GM12874 (cell line): ENCODE measurements around the gene NDUFC2.

Experiments used
- TF ChIP-seq, protein P1 (sequence below): IDR thresholded peaks from 2 replicates; pipeline ENCODE4 v1.5.1; 2011; ENCODE audit warnings: low read depth, mild to moderate bottlenecking, control low read depth, low read length, moderate library complexity; ENCODE audit not compliant: insufficient read depth

NDUFC2 gene

DNA sequence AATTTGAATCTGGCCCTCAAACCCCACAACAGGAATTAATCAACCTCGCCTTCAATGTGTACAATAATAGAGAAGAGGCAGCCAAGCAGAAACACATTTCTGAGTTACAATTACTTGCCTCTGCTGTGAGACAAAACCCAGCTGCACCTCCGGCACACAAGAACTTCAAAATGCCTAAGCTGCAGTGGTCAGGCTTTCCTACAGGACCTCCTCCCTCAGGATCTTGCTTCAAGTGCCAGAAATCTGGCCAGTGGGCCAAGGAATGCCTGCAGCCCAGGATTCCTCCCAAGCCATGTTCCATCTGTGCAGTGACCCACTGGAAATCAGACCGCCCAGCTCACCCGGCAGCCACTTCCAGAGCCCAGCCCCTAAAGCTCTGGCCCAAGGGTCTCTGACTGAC is 3.4 kb upstream of the NDUFC2 start:
- TF ChIP-seq, protein P1, sequence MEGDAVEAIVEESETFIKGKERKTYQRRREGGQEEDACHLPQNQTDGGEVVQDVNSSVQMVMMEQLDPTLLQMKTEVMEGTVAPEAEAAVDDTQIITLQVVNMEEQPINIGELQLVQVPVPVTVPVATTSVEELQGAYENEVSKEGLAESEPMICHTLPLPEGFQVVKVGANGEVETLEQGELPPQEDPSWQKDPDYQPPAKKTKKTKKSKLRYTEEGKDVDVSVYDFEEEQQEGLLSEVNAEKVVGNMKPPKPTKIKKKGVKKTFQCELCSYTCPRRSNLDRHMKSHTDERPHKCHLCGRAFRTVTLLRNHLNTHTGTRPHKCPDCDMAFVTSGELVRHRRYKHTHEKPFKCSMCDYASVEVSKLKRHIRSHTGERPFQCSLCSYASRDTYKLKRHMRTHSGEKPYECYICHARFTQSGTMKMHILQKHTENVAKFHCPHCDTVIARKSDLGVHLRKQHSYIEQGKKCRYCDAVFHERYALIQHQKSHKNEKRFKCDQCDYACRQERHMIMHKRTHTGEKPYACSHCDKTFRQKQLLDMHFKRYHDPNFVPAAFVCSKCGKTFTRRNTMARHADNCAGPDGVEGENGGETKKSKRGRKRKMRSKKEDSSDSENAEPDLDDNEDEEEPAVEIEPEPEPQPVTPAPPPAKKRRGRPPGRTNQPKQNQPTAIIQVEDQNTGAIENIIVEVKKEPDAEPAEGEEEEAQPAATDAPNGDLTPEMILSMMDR: no peak

DNA sequence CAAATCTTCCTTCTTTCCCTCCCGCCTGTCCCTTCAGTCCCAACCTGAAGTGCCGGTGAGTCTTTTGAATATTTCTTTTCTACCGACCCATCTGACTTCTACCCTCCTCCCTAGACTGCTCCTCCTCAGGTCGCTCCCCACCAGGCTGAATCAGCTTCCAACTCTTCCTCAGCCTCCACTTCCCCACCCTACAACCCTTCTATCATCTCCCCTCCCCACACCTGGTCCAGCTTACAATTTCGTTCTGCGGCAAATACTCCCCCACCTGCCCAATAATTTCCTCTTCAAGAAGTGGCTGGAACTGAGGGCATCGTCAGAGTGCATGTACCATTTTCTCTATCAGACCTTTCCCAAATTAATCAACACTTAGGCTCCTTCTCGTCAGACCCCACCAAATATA is 2.5 kb upstream of the NDUFC2 start:
- TF ChIP-seq, protein P1: no peak

DNA sequence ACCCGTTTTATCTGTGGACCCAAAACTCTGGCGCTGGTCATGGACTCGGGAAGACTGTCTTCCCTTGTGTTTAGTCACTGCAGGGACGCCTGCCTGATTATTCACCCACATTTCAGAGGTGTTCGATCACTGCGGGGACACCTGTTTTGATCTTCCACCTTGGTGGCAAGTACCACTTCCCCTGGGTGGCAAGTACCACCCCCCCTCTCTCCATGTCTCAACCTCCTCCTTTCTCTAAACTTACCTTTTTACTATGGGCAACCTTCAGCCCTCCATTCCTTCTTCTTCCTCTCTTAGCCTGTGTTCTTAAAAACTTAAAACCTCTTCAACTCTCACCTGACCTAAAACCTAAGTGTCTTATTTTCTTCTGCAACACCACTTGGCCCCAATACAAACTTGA is 1.9 kb upstream of the NDUFC2 start:
- TF ChIP-seq, protein P1: no peak

DNA sequence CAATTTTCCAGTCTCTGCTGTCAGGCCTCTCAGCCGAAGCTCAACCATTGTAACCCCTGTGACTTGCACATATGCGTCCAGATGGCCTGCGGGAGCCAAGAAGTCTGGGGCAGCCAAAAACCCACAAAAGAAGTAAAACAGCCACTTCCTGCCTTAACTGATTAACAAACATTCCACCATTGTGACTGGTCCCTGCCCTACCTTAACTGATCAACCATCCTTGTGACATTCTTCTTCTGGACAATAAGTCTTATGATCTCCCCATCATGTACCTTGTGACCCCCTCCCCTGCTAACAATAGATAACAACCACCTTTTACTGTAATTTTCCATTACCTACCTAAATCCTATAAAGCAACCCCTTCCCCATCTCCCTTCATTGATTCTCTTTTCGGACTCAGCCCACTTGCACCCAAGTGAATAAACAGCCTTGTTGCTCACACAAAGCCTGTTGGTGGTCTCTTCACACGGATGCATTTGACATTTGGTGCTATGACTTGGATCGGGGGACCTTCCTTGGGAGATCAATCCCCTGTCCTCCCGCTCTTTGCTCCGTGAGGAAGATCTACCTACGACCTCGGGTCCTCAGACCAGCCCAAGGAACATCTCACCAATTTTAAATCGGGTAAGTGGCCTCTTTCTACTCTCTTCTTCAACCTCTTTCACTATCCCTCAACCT is 1.3 kb upstream of the NDUFC2 start:
- TF ChIP-seq, protein P1: no peak

DNA sequence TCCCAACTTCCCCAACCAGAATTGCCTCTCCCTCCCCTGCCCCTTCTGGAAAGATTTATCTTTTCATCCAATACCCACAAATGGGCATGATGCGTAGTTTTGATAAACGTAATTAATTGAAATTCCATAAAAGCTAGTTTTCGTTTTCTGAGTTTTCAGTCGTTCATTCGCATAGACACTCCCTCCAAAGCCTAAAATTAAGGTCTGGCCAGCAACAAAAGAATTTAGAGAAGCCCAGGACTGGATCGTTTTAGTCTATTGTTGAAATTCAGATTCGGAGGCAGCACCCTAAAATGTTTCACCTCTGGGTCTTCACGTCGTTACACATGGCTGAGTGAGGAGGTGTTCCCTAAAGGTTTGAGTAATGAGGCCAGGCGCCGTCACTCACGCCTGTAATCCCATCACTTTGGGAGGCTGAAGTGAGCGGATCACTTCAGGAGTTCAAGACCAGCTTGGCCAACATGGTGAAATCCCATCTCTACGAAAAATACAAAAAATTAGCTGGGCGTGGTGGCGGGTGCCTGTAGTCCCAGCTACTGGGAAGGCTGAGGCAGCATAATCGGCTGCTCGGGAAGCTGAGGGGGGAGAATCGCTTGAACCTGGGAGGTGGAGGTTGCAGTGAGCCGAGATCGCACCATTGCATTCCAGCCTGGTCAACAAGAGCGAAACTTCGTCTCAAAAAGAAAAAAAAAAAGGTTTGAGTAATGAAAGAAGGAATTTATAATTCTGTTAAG is 589 bp upstream of the NDUFC2 start:
- TF ChIP-seq, protein P1: no peak

DNA sequence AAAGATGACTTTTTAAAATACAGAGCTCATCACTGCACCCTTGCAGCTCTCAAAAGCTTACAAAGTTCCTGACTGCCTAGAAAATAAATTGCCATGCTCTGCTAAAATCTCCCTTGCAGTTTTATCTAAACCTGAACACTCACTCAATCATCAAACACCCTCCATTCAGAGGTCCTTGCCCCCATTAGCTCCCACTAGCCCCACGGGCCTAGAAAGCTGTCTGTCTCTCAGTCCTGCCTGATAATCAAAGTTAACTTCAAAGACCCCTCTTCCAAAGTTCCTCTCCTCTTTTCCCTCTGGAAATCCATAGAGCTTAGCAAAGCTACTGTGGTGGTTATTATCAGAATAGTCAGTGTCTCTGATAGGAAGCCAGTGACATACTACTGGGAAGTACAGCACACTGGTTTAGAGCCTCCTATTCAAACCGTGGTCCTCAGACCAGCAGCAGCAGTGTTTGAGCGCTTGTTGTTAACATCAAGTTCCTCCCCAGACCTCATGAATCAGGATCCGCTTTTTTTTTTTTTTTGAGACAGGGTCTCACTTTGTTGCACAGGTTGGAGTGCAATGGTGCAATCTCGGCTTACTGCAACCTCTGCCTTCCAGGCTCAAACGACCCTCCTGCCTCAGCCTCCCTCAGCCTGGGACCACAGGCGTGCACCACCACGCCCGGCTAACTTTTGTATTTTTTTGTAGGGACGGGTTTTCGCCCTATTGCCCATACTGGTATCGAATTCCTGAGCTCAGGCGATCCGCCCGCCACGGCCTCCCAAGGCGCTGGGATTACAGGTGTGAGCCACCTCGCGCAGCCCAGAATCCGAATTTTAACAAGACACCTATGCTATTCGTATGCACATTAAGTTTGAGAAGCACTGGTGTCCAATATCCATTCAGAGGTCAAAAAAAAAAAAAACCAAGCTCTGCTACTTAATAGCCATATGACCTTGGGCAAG is 1.2 kb downstream of the NDUFC2 start:
- TF ChIP-seq, protein P1: no peak
